ENCODE measurements around the gene NBEAL2. TPM values are rescaled to one million over a fixed set of nuclear protein-coding genes. Genes with fewer than 3 reads are reported as not detected.

Gene NBEAL2
- total RNA-seq, 1 donor from 2014 or later = 115 TPM

DNA sequence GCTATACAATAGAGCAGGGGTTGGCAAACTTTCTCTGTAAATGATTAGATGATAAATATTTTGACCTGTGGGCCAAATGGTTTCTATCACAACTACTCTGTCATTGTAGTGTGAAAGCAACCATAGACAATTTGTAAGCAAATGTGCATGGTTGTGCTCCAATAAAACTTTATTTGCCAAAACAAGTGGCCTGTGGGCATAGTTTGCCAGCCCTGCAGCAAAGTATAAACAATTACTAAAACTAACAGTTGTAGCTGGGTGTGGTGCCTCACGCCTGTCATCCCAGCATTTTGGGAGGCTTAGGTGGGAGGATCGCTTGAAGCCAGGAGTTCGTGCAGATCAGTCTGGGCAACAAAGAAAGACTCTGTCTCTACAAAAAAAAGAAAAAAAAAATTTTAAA is 61.6 kb downstream of the NBEAL2 start:
- no peak for TF ChIP-seq CTCF (conservative IDR thresholded peaks at IDR 0.05)
- Mint-ChIP-seq H3K4me1 (ENCODE audit: unreplicated experiment) (peaks cover 6% of the 10 kb centered on the region), H3K4me3 (no peak overlapping the region), H3K27me3 (no peaks in the 10 kb centered on the region), H3K27ac (no peak overlapping the region), H3K36me3 (peaks cover 41% of the 10 kb centered on the region), H3K9me3 (no peaks in the 10 kb centered on the region)
- DNase-seq (ENCODE audit: extremely low spot score, unreplicated experiment) = no peak

DNA sequence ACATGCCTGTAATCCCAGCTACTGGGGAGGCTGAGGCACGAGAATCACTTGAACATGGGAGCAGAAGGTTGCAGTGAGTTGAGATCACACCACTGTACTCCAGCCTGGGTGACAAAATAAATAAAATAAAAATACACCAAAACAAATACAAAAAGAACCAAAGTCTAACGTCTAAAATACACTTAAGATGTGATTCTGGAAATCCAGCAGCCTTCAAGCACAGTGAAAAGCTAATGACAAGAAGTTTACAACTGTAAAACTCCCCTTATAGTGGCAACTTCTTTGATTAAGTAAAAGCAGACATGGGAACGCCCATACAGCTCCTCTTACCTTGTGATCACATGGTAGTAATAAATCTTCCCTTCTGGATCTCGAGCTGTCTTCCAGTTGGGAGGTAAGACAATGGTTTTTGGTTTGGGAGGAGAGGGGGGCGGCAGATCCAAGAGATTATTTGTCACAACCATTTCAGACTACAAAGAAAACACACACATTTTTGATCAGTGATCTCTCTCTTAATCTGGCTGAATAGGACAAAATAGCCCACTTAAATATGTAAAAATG is 62.8 kb downstream of the NBEAL2 start:
- no peak for TF ChIP-seq CTCF (conservative IDR thresholded peaks at IDR 0.05)
- no peak overlapping the region for H3K4me3 Mint-ChIP-seq
- H3K9me3 Mint-ChIP-seq = no peaks in the 10 kb centered on the region
- H3K27me3 Mint-ChIP-seq = no peaks in the 10 kb centered on the region
- peaks cover 39% of the 10 kb centered on the region for H3K36me3 Mint-ChIP-seq
- peaks cover 6% of the 10 kb centered on the region for H3K4me1 Mint-ChIP-seq (ENCODE audit: unreplicated experiment)
- no peak overlapping the region for H3K27ac Mint-ChIP-seq
- no peak for DNase-seq (ENCODE audit: extremely low spot score, unreplicated experiment)

- Mint-ChIP-seq H3K4me3 (no peak overlapping the region), H3K27ac (no peak overlapping the region), H3K9me3 (no peaks in the 10 kb centered on the region), H3K4me1 (ENCODE audit: unreplicated experiment) (peaks cover 6% of the 10 kb centered on the region), H3K27me3 (no peaks in the 10 kb centered on the region), H3K36me3 (peaks cover 24% of the 10 kb centered on the region)
- TF ChIP-seq CTCF (conservative IDR thresholded peaks at IDR 0.05) = no peak
- no peak for DNase-seq (ENCODE audit: extremely low spot score, unreplicated experiment)
These were observed 67.6 kb downstream of the NBEAL2 start for GRCh38 chr3:47047069-47047468.

- Mint-ChIP-seq H3K9me3 (no peaks in the 10 kb centered on the region), H3K27me3 (no peaks in the 10 kb centered on the region), H3K4me1 (ENCODE audit: unreplicated experiment) (peaks cover 1% of the 10 kb centered on the region), H3K27ac (no peak overlapping the region), H3K36me3 (peaks cover 20% of the 10 kb centered on the region), H3K4me3 (no peak overlapping the region)
- DNase-seq (ENCODE audit: extremely low spot score, unreplicated experiment) = no peak
- TF ChIP-seq CTCF (conservative IDR thresholded peaks at IDR 0.05) = no peak
These were observed 68.2 kb downstream of the NBEAL2 start for GRCh38 chr3:47047673-47048072.

DNA sequence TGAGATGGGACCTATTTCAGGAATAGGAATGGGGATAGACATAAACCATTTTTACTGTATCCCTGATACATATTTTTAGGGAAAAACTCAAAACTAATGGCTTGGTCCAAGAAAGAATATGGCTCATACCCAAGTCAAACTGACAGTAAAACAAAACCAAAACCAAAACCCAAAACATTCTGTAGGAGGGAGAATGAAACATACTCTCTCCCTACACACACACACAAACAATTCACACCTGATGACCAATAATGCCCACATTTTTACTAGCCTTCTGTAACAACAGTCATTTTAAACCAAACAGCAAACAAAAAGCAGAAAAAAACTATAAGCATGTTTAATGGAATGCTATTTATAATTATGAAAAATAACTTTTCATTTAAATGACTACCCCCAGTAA is 74.9 kb downstream of the NBEAL2 start:
- Mint-ChIP-seq H3K4me1 (ENCODE audit: unreplicated experiment) (no peaks in the 10 kb centered on the region), H3K36me3 (peaks cover 28% of the 10 kb centered on the region), H3K27ac (no peak overlapping the region), H3K9me3 (no peaks in the 10 kb centered on the region), H3K27me3 (no peaks in the 10 kb centered on the region), H3K4me3 (no peak overlapping the region)
- DNase-seq (ENCODE audit: extremely low spot score, unreplicated experiment) = no peak
- no peak for TF ChIP-seq CTCF (conservative IDR thresholded peaks at IDR 0.05)

GRCh38 chr3:47056705-47057104 is 77.2 kb downstream of the NBEAL2 start:
- no peak for DNase-seq (ENCODE audit: extremely low spot score, unreplicated experiment)
- Mint-ChIP-seq H3K4me1 (ENCODE audit: unreplicated experiment) (no peaks in the 10 kb centered on the region), H3K27ac (peak overlapping the region; percentile 46), H3K9me3 (no peaks in the 10 kb centered on the region), H3K4me3 (no peak overlapping the region), H3K27me3 (no peaks in the 10 kb centered on the region), H3K36me3 (peaks cover 33% of the 10 kb centered on the region)
- TF ChIP-seq CTCF (conservative IDR thresholded peaks at IDR 0.05) = no peak
